ENCODE measurements around the gene THAP10.
"Not testable (repeated sequence)": the region's sequence is repeated elsewhere in the genome, so short reads cannot be mapped to it uniquely, and the experiment has no call there.

THAP10 gene

DNA sequence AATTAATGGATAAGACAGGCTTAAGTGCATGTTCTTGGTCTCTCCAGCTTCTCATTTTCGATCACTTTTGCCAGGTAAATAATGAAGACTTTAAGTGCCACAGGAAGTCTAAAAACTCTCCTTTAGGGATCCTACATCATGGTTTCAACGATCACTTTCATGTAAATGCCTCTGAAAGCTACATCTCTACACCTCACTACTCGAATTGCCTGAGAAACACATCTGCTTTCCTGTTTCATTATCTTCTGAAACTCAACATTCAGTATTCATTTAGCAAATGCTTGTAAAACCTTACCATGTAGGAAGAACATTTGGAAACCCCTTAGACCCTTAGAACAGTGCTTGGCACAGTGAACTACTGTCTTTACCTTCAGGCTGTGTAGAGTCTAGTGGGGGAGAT, 16.2 kb downstream of the THAP10 start:
- no peak for DNase-seq

GRCh38 chr15:70875001-70875782, 17.0 kb downstream of the THAP10 start:
- peak; percentile 77 for DNase-seq

- DNase-seq = no peak
These were observed 18.8 kb downstream of the THAP10 start for GRCh38 chr15:70873232-70874054.

- not testable (repeated sequence) for DNase-seq
These were observed 20.7 kb downstream of the THAP10 start for GRCh38 chr15:70871490-70871889.

GRCh38 chr15:70870051-70870450, 22.2 kb downstream of the THAP10 start:
- no peak for DNase-seq

DNA sequence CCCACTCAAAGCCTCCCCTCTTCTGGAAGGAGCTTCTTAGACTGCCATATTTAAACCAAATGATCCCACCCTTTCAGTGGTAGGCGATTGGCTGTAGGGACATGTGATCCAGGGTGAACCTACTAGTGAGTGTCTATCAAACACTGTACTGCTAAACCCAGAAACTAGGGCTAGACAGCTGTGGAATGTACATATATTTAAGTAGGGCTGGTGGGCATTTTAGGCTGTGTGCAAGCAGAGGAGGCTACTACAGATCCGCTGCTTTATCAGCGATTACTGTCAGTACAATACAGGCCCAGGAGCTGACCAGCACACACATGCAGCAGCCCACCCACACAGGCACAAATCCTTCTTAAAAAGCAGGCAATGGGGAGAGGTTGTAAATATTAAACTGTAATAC, 22.9 kb downstream of the THAP10 start:
- DNase-seq = no peak

GRCh38 chr15:70867911-70868467, 24.2 kb downstream of the THAP10 start:
- DNase-seq = peak; percentile 74

GRCh38 chr15:70866982-70867641, 25.1 kb downstream of the THAP10 start:
- DNase-seq = no peak

- peak; percentile 85 for DNase-seq
These were observed 28.6 kb downstream of the THAP10 start for GRCh38 chr15:70863450-70864218.

GRCh38 chr15:70859998-70860397, 32.2 kb downstream of the THAP10 start:
- DNase-seq = no peak

- DNase-seq = no peak
These were observed 32.8 kb downstream of the THAP10 start for GRCh38 chr15:70859322-70859908.

DNA sequence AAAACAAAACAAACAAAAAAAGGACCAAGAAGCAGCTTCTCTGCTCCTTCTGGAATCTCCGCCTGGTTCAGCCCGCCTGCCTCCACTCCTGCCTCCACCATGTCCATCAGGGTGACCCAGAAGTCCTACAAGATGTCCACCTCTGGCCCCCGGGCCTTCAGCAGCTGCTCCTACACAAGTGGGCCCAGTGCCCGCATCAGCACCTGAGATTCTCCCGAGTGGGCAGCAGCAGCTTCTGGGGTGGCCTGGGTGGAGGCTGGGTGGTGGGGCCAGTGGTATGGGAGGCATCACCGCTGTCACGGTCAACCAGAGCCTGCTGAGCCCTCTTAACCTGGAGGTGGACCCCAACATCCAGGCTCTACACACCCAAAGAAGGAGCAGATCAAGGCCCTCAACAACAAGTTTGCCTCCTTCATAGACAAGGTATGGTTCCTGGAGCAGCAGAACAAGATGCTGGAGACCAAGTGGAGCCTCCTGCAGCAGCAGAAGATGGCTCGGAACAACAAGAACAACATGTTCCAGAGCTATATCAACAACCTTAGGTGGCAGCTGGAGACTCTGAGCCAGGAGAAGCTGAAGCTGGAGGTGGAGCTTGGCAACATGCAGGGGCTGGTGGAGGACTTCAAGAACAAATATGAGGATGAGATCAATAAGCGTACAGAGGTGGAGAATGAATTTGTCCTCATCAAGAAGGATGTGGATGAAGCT, 33.5 kb downstream of the THAP10 start:
- DNase-seq = not testable (repeated sequence)

DNA sequence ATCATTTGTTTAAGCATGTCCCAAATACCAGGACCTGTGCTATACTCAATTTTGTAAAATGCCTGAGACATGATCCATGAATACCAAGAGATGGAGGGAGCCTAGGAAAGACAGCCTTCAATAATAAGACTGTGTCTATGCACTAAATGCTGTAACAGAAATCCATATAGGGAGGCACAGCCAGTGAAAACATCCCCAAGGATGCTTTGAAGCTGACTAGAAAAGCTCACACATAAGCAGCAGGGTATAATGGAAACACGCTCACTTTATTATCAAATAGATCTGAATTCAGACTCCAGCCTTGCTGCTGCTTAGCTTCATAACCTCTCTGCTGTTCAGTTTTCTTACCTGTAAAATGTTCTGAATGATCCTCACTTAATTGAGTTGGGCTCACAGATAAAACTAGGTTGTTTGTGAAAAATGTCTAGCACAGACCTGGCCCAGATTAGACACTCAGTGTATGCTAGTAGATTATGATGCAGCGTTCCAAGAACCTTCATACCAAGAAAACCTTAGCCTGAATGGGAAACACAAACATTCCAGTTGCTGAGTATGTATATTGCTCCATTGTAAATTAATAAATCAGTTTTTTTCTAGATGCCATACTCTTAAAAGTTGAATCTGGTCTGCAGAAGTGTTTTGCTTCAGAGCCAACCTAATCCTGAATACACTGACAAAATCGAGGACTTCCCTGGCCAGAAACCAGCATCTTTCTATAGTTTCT, 34.5 kb downstream of the THAP10 start:
- DNase-seq = no peak

GRCh38 chr15:70856884-70857561, 35.2 kb downstream of the THAP10 start:
- peak; percentile 52 for DNase-seq

DNA sequence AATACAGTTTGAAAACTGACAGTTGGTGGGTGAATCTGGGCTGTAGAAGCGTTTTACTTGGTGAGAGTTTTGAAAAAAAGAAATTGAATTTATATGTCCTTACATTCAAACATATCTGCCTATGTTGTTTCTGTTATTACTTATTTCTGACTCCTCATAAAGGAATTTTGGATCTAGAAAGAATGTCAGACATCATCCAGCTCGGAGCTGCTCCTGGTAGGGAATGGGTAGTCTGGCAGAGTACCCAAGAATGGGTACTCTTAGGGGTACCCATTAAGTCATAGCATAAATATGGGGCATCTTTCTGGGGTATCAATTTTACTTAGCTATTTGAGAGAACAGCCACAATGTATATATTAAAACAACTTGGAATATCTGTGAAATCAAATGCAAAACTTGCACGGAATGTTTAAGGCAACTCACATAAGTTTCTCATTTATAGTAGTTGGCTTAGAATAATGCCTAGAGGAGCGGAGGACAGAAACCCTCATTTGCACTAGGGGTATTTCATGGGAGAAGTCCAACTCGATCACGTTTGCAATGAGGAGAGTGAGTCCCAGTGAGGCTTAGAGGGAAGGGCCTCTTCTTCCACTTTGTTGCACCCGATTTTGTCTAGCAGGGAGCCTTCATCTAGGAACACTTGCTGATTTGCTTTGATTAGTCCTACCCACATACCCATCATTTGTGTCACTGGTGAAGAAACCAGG, 35.9 kb downstream of the THAP10 start:
- no peak for DNase-seq

DNA sequence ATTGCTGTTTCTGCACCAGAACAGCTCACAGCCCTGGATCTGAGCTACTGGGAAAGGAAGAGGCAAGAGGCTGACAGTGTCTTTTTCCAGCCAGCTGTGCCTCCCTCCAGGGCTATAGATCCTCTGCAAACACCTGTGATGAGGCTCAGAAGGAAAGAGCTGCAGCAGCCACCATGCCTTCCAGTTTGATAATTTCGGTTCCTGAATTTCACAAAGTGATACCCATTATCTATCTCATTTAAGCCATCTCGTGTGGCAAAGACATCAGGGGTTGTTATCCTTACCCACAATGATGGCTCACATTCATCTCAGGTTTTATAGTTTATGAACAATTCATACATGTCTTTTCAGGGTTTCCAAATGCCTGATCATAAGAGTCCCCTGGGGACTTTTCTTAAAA, 36.5 kb downstream of the THAP10 start:
- no peak for DNase-seq

- peak; percentile 50 for DNase-seq
These were observed 37.6 kb downstream of the THAP10 start for GRCh38 chr15:70854666-70854976.

DNA sequence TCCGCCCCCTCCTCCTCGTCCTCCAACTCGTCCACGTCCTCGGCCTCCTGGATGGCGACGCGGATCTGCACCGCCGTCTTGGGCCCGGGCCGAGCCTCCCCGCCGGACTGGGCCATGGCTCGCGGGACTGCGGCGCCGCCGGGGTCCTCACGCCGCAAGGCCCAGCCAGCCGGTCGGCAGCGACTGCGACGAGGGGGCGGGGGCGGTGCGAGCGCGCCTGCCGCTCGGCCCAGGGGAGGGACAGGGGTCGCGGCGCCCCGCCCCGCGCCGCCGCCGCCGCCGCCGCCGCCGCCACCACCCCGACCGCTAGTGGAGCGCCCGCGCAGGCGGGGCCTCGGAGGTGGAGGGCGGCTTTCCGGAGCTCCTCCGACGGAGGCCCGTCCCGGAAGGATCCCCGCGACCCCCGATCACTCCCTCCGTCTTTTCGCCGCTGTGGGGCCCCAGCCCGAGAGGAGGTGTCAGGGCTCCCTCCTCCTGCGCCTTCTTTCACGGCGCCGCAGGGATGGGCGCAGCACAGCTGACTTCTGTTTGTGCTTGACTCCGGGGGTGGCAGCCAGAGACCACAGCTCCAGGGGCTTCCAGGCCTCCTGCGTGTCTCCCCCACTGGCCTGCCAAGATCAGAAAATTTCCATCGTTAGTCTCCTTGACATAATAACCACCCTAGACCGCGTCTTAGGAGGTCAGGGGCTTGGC, 38.1 kb downstream of the THAP10 start, which contains the start of gene LARP6:
Gene LARP6 (minus strand): TSS at position 185 of the 693 bp plus-strand sequence. CDS start 69 bp downstream, at position 116.
- DNase-seq = peak; percentile 62
